Tibial nerve (tissue), 4 donors: ENCODE results near the gene KCNN1. TPM values are rescaled to one million over a fixed set of nuclear protein-coding genes. Genes with fewer than 3 reads are reported as not detected.

ENCODE experiments used
- DNase-seq, 2 donors: peaks; one replicate each; pipeline ENCODE4 v3.0.0-alpha.2; 2019; ENCODE audit warnings: low spot score in 2 of 2
- H3K27ac ChIP-seq, 4 donors: fragments of 200-600 bp; sonication (generic) in 3 of 4; one replicate each; pipeline ENCODE4 v1.5.1; 2017 to 2019; ENCODE audit warnings: mild to moderate bottlenecking in 1 of 4
- H3K27me3 ChIP-seq, 2 donors: fragments of 200-600 bp; sonication (generic) in 1 of 2; one replicate each; pipeline versions ENCODE4 v1.5.1 to v1.6.0; 2017 to 2019
- H3K36me3 ChIP-seq, 3 donors: fragments of 200-600 bp; sonication (generic); one replicate each; pipeline ENCODE4 v1.5.1; 2018 to 2019
- H3K4me1 ChIP-seq, 4 donors: fragments of 200-600 bp; sonication (generic) in 3 of 4; one replicate each; pipeline ENCODE4 v1.5.1; 2017 to 2019
- H3K4me3 ChIP-seq, 4 donors: fragments of 200-600 bp; sonication (generic) in 3 of 4; one replicate each; pipeline ENCODE4 v1.5.1; 2017 to 2019; ENCODE audit warnings: mild to moderate bottlenecking in 1 of 4, moderate library complexity in 1 of 4
- H3K9me3 ChIP-seq, 4 donors: fragments of 200-600 bp; sonication (generic) in 3 of 4; one replicate each; pipeline ENCODE4 v1.5.1; 2017 to 2019
- CTCF ChIP-seq, 5 experiments: fragments of 200-600 bp in 3 of 5; fragments of 450-650 bp in 2 of 5; sonication (generic) in 3 of 5; IDR thresholded peaks; one replicate each; pipeline ENCODE4 v1.5.1; 2016 to 2019; ENCODE audit warnings: antibody characterized with exemption in 5 of 5, mild to moderate bottlenecking in 3 of 5, moderate library complexity in 2 of 5
- EP300 ChIP-seq, 2 donors: sonication (generic); formaldehyde crosslinking; IDR thresholded peaks; one replicate each; pipeline ENCODE4 v1.6.1; 2017; ENCODE audit warnings: antibody characterized with exemption in 2 of 2, mild to moderate bottlenecking in 1 of 2
- POLR2A ChIP-seq, 2 donors: fragments of 450-650 bp; IDR thresholded peaks; one replicate each; pipeline ENCODE4 v1.6.1; 2017; ENCODE audit warnings: antibody characterized with exemption in 2 of 2, mild to moderate bottlenecking in 2 of 2, moderate library complexity in 2 of 2
- WGBS, 2 donors: methylation state at CpG; one replicate each; pipeline ENCODE4 v1.1.5; 2018; 5-methylcytosine and 5-hydroxymethylcytosine counted together
- total RNA-seq, 4 donors: library from RNA; depleted of rRNA; stranded (reverse); fragments of >200 nt; gene quantifications; one replicate each; pipeline ENCODE4 v1.1.0, GENCODE V29; 2016

The KCNN1 gene
- total RNA-seq, 4 donors from 2014 or later, result under 0.01 TPM; not detected in 3

GRCh38 chr19:17972230-17972629, 5.3 kb downstream of the KCNN1 start:
- 83 to 86% methylated on average over 1 of the region's 1 CpG for WGBS, 2 donors
- no peak for TF ChIP-seq EP300 (IDR thresholded peaks at IDR 0.05)
- no peak for TF ChIP-seq POLR2A (IDR thresholded peaks at IDR 0.05)
- no peak for TF ChIP-seq CTCF (IDR thresholded peaks at IDR 0.05)
- no peaks in the 10 kb centered on the region for H3K9me3 ChIP-seq
- no peak overlapping the region for H3K4me3 ChIP-seq
- peaks cover 0 to 32% of the 10 kb centered on the region in 2 donors for H3K27me3 ChIP-seq
- H3K27ac ChIP-seq, result no peak overlapping the region
- no peaks in the 10 kb centered on the region for H3K36me3 ChIP-seq
- peaks cover 0 to 2% (median 0%) of the 10 kb centered on the region in 4 donors for H3K4me1 ChIP-seq
- no peak for DNase-seq

- no peaks in the 10 kb centered on the region for H3K4me1 ChIP-seq
- no peak overlapping the region for H3K27ac ChIP-seq
- WGBS, 2 donors, result 91% methylated on average over 11 of the region's 23 CpGs; no CpG with 5 or more reads in 1 of the 2 donors
- no peak for DNase-seq
- TF ChIP-seq EP300 (IDR thresholded peaks at IDR 0.05) (no peak), CTCF (IDR thresholded peaks at IDR 0.05) (no peak), POLR2A (IDR thresholded peaks at IDR 0.05) (no peak)
- no peak overlapping the region for H3K4me3 ChIP-seq
- H3K27me3 ChIP-seq, result peaks cover 0 to 16% of the 10 kb centered on the region in 2 donors
- no peaks in the 10 kb centered on the region for H3K36me3 ChIP-seq
- H3K9me3 ChIP-seq, result no peaks in the 10 kb centered on the region
These were observed 6.9 kb downstream of the KCNN1 start for GRCh38 chr19:17973759-17974158.

GRCh38 chr19:17974551-17974950, 7.6 kb downstream of the KCNN1 start:
- Histone ChIP-seq H3K4me1 (no peaks in the 10 kb centered on the region), H3K27ac (no peak overlapping the region), H3K4me3 (no peak overlapping the region), H3K36me3 (no peaks in the 10 kb centered on the region), H3K9me3 (no peaks in the 10 kb centered on the region), H3K27me3 (peaks cover 0 to 10% of the 10 kb centered on the region in 2 donors)
- no peak for TF ChIP-seq EP300 (IDR thresholded peaks at IDR 0.05)
- TF ChIP-seq CTCF (IDR thresholded peaks at IDR 0.05), result no peak
- TF ChIP-seq POLR2A (IDR thresholded peaks at IDR 0.05), result no peak
- 89 to 93% methylated on average over 3 to 6 of the region's 6 CpGs for WGBS, 2 donors
- no peak for DNase-seq

GRCh38 chr19:17975032-17975431, 8.1 kb downstream of the KCNN1 start:
- H3K9me3 ChIP-seq, result no peaks in the 10 kb centered on the region
- H3K4me1 ChIP-seq, result no peaks in the 10 kb centered on the region
- no peaks in the 10 kb centered on the region for H3K36me3 ChIP-seq
- no peak overlapping the region for H3K27ac ChIP-seq
- DNase-seq, result no peak
- WGBS, 2 donors, result 83 to 93% methylated on average over 8 of the region's 8 CpGs
- TF ChIP-seq CTCF (IDR thresholded peaks at IDR 0.05) (no peak), POLR2A (IDR thresholded peaks at IDR 0.05) (no peak), EP300 (IDR thresholded peaks at IDR 0.05) (no peak)
- H3K27me3 ChIP-seq, result peaks cover 0 to 8% of the 10 kb centered on the region in 2 donors
- H3K4me3 ChIP-seq, result no peak overlapping the region

GRCh38 chr19:17977021-17977420, 10.1 kb downstream of the KCNN1 start:
- H3K4me1 ChIP-seq, result no peaks in the 10 kb centered on the region
- TF ChIP-seq POLR2A (IDR thresholded peaks at IDR 0.05) (no peak), EP300 (IDR thresholded peaks at IDR 0.05) (no peak), CTCF (IDR thresholded peaks at IDR 0.05) (no peak)
- 77 to 80% methylated on average over 4 of the region's 4 CpGs for WGBS, 2 donors
- H3K36me3 ChIP-seq, result no peaks in the 10 kb centered on the region
- no peak overlapping the region for H3K27ac ChIP-seq
- peaks cover 0 to 5% of the 10 kb centered on the region in 2 donors for H3K27me3 ChIP-seq
- no peak for DNase-seq
- no peaks in the 10 kb centered on the region for H3K9me3 ChIP-seq
- H3K4me3 ChIP-seq, result no peak overlapping the region
